Activated CD8-positive, alpha-beta memory T cell treated with anti-CD3 and anti-CD28 coated beads, Interleukin-2, amount 50 U/mL, for 24 hours (primary cell): ENCODE results near the gene USP28.
"Not testable (repeated sequence)": the region's sequence is repeated elsewhere in the genome, so short reads cannot be mapped to it uniquely, and the experiment has no call there.

Experiments used
- DNase-seq: peaks from one replicate; pipeline ENCODE4 v3.0.0-alpha.2; 2020; ENCODE audit errors: extremely low read depth

The USP28 gene

GRCh38 chr11:113835306-113835705, 40.1 kb downstream of the USP28 start:
- no peak for DNase-seq

DNA sequence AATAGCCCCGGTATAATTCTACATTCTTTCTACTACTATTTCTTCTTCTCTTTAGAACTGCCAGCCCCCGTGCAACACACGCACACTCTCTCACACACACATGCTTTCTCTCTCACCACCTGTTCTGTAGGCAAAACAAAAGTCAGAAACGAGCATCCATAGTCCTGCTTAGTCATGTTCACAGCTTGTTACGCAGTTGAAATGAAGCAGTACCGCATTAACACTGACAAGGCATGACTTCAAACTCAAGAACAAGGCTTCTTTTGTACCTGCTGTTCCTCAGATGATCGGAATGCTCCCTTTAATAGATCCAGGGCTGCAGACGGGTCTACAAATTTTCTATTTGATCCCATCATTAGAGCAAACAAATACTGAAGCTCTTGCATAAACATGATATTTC, 42.2 kb downstream of the USP28 start:
- DNase-seq: no peak

DNA sequence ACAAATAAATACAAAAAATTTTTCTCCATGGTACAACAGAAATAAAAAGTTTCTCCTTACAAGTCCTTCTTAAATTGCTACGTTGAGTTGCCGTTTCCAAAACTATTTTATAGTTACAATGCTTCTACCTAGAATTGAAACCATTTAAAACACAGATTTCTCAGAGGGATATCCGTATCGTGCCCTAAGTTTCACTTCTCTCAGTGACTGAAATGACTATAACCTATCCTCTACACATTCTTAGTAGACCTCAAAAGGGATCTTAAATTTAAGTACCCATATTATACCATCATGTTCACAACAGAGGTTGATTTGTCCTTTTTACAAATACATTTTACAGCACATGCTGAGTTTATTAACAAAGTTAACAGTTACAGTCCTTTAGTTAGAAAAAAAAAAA, 44.1 kb downstream of the USP28 start:
- no peak for DNase-seq

DNA sequence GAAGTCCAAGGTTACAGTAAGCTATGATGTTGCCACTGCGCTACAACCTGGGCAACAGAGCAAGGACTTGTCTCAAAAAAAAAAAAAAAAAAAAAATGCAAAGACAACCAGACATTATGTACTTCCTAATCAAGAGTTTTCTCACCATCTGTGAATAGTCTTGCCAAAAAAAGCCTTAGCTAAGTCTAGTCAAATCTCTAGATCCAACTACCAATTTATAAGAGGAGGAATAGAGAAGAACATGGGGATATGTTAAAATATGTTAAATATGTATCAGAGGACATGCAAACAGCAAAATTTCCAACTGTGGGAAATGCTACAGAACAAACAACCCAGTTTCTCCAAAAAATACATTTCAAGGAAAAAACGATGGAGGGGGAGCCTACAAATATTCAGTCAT, 45.6 kb downstream of the USP28 start:
- no peak for DNase-seq

- DNase-seq: no peak
These were observed 47.2 kb downstream of the USP28 start for GRCh38 chr11:113828191-113828590.

DNA sequence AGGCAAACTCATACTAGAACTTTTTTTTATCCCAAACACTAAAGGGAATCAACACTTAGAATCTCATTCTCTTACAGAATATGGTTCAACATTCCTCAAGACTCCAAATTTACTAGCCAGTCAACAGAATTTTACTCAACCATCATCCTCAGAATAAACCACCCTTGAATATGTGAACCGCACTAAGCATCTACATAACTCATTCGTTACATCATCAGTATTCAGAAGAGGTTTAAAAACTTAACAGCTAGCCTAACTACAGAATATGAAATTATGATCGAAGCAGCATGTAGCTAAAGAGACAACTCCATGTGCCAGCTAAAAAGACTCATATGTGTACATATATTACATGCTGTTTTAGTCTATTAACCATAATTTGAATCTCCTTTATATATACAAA, 47.9 kb downstream of the USP28 start:
- DNase-seq: no peak

DNA sequence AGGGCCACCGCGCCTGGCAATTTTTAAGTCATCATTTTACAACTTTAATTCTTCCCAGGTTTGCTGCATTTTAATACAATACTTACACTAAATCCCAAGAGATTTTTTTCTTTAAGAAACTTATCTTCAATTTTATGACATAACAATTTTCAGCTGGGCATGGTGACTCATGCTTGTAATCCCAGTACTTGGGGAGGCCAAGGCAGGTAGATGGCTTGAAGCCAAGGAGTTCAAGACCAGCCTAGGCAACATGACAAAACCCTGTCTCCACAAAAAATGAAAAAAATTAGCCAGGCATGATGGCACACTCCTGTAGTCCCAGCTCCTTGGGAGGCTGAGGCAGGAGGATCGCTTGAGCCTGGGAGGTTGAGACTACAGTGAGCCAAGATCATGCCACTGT, 56.9 kb downstream of the USP28 start:
- no peak for DNase-seq

DNA sequence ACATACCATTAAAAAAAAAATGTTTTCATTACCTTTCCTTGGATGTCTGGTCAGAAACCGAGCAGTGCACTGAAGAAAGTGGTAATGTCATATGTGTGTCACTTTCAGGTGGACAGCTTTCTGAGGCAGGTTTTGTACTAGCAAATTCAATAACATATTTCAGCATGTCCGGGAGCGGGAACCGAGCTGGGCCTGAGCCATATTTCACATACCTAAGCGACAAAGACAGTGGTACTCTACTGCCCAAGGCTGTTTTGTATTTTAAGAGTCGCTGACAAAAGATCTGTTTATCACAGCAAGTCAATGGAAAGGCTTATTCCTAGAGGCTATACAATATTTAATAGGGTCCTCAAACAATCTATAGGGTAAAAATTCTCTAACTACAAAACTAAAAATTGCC, 57.7 kb downstream of the USP28 start:
- DNase-seq: no peak

- DNase-seq: no peak
These were observed 58.2 kb downstream of the USP28 start for GRCh38 chr11:113817162-113817561.

DNA sequence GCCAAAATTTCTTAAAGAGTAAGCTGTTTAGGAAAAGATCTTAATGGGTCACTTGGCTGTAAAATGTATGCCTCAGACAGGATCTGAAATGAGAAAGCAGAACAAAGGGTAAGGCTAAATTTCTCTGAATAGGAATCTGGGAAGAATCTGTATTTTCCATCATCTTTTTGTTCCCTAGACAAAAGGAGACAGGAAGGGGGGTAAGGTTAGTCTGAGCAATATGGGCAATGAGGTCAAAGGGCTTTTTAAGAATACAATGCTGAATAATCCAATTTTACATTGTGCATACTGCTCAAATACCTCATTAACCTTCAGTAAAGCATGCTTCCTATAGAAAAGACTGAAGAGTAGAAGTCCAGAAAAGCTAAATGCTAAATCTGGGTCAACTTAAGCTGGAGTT, 61.2 kb downstream of the USP28 start:
- DNase-seq: no peak

- no peak for DNase-seq
These were observed 66.4 kb downstream of the USP28 start for GRCh38 chr11:113808931-113809330.

DNA sequence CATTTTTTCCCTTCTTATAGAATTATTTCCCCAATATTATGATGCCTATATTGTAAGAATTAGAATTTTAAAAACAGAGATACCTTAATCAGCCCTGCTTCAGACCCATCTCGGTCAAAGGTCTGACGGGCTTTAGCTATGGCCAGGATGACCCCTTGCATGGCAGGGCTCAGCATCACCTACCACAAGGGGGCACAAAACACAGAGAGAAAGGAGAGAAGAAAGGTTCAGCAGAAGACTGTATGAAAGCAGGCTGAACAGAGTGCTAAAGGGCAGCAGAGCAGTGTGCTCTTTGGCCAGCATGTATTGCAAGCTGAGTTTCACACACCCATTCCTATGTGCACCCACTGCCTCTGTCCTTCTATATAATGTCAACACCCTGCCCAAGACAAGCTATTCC, 69.0 kb downstream of the USP28 start:
- DNase-seq: no peak

DNA sequence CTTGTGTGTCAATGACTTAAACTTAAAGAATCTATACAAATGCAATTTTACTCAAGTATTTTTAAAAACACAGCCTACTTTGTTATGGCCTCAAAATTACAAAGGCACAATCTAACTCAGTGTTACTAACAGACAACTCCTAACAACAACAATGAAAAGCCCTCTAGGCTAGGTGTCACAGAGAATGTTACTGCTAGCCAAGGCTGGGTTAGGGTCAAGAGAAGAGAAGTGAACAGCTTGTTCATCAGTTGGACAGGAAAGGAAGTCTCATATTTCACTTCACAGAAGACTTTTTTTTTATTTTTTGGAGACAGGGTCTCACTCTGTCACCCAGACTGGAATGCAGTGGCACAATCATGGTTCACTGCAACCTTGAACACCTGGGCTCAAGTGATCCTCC, 69.7 kb downstream of the USP28 start:
- no peak for DNase-seq

- DNase-seq: no peak
These were observed 72.8 kb downstream of the USP28 start for GRCh38 chr11:113802621-113803020.

DNA sequence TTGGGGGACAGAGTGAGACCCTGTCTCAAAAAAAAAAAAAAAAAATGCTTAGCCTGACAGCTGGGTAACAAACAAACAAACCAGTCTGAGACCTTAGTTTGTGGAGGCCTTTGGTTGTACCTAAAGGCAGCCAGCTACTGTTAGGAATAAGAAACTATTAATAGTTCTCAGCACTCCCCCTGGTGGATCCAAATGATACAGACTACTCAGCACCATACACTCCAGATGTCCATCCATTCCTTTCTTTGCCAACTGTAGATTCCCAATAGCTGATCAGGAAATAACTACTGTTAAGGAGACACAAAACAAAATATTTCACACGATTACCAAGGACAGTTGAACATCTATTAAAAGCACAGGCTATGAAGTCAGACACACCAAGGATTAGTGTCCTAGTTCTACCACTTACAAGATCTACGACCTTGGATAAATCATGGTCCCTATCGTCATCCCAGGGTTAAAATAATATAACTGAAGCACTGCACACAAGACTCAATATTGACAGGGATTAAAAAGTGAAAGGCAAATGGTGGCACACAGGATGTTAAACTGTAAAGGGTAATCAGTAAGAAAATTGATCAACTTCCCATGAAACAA, 78.6 kb downstream of the USP28 start:
- no peak for DNase-seq

DNA sequence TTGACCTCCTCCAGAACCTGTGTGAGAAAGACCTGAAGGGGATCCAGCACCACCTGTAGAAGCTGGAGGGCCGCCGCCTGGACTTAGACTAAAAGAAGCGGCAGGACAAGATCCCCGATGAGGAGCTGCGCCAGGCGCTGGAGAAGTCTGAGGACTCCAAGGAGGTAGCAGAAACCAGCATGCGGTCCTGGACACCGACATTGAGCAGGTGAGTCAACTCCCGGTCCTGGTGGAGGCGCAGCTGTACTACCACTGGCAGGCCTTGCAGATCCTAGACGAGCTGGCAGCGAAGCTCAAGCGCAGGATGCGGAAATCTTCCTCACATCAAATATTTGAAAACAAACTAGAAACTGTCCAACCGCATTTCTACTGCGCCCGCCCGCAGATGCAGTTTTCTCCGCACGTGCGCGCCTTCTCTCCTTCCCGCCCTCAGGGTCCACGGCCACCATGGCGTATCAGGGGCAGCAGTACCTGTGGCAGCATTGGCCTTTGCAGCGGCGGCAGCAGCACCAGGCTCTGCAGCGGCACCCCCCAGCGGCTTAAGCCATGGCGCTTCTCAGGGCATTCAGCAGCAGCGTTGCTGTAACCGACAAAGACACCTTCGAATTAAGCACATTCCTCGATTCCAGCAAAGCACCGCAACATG, 85.6 kb downstream of the USP28 start:
- no peak for DNase-seq

- DNase-seq: not testable (repeated sequence)
These were observed 86.4 kb downstream of the USP28 start for GRCh38 chr11:113789016-113789415.

- DNase-seq: no peak
These were observed 93.2 kb downstream of the USP28 start for GRCh38 chr11:113782134-113782533.

DNA sequence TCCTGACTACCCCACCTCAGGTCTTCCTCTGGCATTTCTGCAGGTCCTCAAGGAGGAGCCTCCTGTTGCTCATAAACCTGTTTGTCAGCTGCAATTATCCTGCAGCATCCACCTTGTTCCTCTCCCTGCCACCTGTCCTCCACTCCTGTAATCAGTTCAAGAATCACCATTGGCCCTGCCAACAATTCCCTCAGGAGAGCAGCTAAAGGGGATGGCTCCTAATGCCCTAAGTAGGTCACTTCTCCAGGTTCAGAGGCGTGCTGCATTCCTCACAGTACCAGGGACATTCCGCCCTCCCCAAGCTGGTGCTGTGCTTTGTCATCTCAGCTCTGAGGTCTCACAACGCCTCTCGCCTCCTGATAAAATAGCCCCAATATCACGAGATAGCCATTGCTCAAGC, 93.7 kb downstream of the USP28 start:
- no peak for DNase-seq

- DNase-seq: no peak
These were observed 95.9 kb downstream of the USP28 start, which contains the start of gene CLDN25 for GRCh38 chr11:113779496-113779895. Gene CLDN25 (plus strand): TSS chr11:113779796. CDS start chr11:113779796, 0 bp downstream.

DNA sequence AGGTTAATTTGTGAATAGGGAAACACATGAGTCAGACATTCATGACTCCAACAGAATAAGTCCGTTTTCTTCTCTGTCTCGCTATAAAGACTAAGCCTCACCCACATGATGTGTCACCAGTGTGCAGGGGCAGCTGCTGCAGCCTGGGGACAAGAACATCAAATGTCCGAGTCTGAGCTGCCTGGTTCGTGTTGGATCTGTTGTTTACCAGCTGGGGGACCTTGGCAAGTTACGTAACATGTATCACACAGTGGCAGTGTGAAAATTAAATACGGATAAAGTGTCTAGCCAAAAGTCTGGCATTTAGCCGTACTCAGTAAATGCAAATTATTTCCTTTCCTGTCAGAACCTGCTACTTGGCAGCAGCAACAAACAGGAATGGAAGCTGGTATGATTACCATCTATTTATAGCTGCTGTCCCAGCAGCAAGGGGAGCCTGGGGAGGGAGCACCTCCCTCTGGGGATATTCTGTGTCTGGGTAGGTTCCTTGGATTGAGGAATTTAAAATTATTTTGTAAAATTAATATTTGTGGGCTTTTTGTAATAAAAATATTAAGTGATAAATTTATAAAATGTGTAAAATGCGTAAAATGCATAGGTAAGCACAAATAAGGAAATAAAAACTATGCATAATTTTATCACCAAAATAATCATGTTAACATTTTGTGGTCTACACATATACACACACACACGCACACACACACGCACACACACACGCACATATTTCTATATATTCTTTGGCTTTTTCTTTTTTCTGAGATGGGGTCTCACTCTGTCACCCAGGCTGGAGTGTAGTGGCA, 97.1 kb downstream of the USP28 start:
- no peak for DNase-seq

- DNase-seq: no peak
These were observed 101.2 kb downstream of the USP28 start for GRCh38 chr11:113774174-113774503.
